GM21825 (cell line): ENCODE measurements around the gene ZBTB7C.

ENCODE experiments used
- ATAC-seq: cut with Tn5 transposase; IDR thresholded peaks from one replicate; pipeline ENCODE4 v1.9.1; 2021; ENCODE audit warnings: mild to moderate bottlenecking, moderate library complexity; ENCODE audit not compliant: unreplicated experiment

ZBTB7C gene

GRCh38 chr18:48152549-48152948, 256.6 kb downstream of the ZBTB7C start:
- no peak for ATAC-seq

- ATAC-seq: no peak
Observed at GRCh38 chr18:48151421-48152065, 257.6 kb downstream of the ZBTB7C start.

DNA sequence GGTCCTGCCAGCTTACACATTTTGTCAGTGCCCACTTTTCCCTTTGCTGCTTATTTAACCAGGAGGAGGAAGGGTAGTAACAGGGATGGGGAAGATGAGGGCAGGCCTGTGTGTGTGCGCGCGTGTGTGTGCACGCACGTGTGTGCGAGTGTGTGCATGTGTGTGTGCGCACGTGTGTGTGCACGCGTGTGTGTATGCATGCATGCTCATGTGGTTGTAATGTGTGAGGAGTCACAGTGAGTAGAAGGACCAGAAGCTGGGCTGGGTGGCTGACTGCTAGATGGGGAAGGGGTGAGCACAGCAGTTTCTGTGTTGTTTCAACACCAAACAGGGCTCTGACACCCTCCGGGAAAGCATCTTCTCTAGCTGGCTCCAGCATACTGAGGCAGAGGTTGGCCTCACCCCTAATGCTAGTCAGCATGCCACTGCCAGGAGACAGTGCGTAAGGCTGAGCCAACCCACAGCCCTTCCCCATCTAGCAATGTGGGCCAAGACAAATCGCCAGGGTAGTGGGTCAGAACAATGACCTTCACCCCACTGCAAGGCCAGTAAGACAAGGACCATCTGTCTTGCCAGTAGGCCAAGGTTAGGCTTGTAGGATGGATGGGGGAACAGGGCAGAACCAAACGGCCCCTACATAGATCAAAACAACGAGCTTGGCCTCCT, 260.0 kb downstream of the ZBTB7C start:
- ATAC-seq: no peak

DNA sequence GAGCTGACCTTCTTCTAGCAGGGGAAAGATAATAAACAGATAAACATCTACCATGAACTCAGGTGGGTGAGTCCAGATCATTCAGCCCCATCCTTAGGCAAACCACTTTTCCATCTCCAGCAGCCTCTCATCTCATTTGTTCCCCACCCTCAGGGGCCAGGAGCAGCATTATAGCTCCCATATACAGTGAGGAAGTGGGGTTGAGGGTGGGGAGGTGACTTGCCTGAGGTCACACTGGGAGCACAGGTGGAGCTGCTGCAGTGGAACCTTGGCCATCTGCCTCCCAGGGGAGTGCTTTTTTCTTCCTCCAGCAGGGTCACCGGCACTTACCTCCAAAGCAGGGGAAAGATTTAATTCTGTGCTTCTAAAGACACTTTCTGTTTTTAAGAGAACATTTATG, 266.2 kb downstream of the ZBTB7C start:
- no peak for ATAC-seq

- no peak for ATAC-seq
Observed at GRCh38 chr18:48142353-48142752, 266.8 kb downstream of the ZBTB7C start.

DNA sequence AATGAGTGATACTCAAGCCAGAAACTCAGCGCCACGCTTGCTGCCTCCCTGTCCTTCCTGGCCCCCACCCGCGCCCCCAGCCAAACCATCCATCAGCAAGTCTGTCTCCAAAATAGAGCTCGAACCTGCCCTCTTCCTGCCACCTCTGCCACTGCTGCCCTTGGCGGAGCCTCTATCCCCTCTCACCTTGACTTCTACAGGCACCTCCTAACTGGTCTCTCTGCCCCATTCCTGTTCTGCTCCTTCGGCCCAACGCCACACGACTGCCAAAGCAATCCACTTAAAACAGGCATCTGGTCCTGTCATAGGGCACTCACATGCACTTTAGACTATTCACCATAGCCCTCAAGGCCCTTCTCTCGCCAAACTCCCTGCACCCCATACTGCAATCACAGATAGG, 268.5 kb downstream of the ZBTB7C start:
- no peak for ATAC-seq

DNA sequence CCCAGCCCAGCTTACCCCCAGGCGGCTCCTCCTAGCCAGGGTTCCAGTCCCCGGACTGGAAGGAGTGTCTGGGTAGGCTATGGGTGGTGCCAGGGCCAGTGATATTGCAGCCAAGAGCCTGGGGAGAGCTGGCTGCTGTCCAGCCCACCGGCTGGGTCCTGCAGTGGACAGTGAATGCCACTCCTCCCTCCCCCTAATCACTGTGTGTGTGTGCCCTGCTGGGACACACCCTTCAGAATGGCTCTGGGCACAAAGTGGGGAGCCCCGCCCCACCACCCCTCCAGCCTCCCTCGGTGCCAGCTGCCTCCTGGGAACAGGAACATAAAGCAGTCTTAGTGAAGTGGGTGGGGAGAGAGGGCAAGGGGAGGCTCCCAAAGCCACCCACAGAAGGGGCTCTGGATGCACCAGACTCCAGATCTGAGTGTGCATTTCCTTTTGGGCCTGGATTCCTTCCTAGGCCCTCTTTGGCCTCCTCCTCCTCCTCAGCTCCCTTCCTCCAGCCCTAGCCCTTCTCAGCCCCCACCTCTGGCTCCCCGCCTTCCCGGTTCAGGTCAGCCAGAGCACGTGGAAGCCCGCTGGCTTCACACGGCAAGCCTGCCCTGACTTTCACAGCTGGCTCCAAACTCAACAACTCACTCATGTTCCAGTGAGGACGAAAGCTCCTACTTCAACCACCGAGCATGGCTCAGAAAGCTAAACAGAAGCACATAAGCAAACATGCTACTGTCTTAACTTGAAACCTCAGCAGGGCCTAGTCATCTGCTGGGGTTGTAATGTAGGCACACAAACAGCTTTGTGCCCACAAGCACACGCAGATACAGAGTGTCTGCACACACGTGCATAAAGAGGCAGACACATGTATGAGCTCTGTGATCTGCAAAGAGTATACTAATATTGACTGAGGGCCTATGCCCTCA, 269.5 kb downstream of the ZBTB7C start:
- no peak for ATAC-seq

- no peak for ATAC-seq
Observed at GRCh38 chr18:48138660-48139430, 270.3 kb downstream of the ZBTB7C start.

DNA sequence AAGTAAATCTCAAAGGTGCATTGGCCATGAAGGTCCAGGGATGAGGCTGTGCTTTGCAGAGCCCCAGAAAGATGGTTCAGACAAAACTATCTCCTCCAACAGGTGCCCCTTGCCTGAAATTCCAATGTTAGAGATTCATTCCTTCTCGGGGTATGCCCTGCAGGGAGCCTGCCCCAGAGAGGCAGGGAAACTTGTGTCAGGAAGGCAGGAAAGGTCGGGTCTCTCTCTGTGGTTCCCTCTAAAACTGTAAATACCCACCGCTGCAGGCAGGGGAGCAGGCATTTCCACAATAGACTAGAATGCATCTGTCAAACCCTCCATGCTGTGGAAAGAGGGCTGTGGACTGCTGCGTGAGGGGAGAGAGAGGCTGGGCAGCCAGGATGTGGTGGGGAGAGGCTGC, 271.0 kb downstream of the ZBTB7C start:
- ATAC-seq: no peak

- ATAC-seq: no peak
Observed at GRCh38 chr18:48137374-48138081, 271.7 kb downstream of the ZBTB7C start.

DNA sequence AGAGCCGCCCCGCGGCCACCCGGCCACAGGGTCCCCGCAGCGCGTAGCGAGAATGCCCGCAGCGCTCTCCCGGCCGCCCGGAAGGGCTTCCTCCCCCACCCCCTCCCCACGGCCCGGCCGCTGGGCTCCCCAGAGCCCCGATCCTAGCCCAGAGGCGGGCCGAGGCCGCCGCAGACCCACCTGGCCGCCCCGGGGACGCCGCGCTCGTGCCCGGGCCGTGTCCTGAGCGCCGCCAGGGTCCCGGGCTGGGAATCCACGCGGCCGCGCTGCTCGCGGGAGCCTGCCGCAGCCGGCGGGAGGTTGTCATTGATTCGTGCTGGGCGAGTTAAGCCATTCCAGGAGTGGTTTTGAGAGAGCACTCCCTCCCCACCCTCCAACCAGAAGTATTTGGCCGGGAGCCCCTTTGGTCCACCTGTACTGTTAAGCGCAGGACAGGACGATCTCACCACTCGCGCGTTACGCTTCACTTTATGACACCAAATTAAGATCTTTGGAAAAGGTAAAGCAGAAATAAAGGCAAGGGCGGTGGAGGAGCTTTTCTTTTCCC, 272.3 kb downstream of the ZBTB7C start:
- no peak for ATAC-seq

DNA sequence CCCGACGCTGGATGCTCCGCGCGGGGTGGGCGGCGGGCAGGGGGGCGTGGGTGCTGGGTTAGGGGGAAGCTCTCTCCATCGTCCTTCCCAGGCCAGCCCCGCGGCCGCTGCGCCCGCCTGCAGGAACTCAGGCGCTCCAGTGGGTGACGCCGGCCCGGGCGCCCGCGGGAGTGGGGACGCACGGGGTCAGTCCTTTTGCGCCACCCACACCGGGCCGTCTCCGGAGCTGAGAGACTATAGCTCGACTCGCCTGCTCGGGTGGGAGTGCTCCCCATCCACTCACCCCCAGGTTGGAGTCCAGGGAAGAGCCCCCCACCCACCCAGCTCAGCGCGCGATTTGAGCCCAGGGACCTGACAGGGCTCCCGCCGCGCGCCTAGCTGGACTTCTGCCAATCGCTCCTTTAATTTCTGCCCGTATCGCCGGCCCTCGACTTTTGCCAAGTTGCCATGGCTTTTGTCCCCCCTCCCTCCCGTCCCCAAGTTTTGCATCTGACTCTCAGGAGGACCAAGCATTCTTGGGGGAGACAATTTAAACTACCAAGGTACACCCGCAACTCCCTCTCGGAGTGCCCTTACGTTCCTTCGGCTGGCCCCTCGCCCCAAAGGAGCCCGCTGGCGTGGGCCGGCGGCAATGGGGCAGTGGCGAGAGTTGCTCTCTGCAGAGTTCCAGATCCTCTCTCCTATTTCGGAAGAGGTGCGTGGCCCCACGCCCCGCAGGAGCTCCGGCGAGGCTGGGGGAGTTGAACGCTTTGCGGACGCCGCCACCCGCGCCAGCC, 272.9 kb downstream of the ZBTB7C start:
- ATAC-seq: no peak

- ATAC-seq: no peak
Observed at GRCh38 chr18:48135436-48135966, 273.7 kb downstream of the ZBTB7C start.

DNA sequence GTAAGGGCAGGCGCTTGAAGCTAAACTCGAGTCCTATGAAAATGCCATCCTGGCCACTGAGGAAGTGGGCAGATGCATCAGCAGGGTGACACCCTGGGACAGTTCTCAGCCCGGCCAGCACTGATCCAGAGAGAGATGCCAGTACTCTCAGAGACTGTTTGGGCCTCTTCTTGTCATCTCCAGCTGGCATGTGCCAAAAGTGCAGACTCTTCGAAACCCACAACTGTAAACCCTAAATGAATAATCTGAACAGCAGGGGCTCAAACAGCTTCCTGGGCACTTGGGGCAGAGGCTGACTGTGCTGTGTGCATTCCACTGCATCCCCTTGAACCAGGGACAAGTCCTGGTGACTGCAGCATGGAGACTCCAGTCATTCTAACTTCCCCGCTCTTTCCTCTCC, 274.6 kb downstream of the ZBTB7C start:
- no peak for ATAC-seq

GRCh38 chr18:48133671-48134251, 275.4 kb downstream of the ZBTB7C start:
- no peak for ATAC-seq

- ATAC-seq: no peak
Observed at GRCh38 chr18:48132797-48133655, 276.2 kb downstream of the ZBTB7C start.

DNA sequence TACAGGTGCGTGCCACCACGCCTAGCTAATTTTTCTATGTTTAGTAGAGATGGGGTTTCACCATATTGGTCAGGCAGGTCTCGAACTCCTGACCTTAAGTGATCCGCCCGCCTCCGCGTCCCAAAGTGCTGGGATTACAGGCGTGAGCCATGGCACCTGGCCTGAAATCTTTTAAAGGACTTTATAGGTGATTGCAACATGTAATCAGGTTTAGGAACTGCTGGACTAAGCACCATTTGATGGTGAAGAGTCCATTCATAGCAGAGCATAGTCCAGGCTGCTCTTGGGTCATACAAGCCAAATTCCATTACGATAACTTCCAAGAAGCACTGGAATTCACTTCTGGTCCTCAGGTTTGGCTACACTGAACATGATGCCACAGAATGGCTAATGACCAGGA, 278.1 kb downstream of the ZBTB7C start:
- ATAC-seq: no peak

DNA sequence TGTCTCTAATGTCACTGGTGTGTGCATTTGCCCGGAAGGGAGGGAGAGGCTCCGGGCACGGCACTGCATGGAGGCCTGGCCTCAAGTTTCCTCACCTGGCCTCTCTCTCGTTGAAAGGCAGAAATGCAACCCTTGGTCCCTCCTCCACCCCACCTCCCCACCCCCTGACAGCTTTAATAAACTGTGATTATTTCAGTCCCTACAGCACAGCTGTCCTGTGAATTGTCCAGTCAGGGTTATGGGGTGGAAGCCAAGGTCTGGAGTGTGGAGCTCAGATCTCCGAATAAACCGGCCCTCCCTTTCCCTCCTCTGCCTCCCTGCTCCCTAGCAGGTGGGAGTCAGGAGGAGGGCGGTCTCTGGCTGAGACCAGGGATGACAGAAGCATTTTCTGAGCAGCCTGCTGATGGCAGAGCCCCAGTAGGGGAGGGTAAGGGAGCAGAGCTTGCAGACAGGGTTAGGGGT, 279.5 kb downstream of the ZBTB7C start:
- no peak for ATAC-seq
